SH-SY5Y (cell line): ENCODE data around the gene LTA4H.

Experiments used
- GATA2 ChIP-seq: IDR thresholded peaks from 2 replicates; pipeline ENCODE4 v1.6.1; 2011; ENCODE audit warnings: mild to moderate bottlenecking, low read depth, low read length
- GATA3 ChIP-seq: IDR thresholded peaks from 2 replicates; pipeline ENCODE4 v1.6.1; 2011; ENCODE audit warnings: low read depth, mild to moderate bottlenecking, low read length, moderate library complexity

The LTA4H gene

DNA sequence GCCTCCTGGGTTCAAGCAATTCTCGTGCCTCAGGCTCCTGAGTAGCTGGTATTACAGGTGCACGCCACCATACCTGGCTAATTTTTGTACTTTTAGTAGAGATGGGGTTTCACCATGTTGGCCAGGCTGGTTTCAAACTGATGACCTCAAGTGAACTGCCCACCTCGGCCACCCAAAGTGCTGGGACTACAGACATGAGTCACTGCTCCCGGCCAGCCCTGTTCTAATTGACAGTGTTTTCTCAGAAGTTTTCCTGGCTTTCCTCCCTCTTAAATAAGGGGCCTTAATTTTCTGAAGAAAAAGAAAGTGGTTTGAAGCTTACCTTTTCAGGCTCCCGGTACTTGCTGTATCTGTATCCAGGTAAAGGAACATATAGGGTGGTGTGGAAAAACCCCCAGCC lies 40.9 kb downstream of the LTA4H start:
- TF ChIP-seq GATA2 (no peak), GATA3 (no peak)

DNA sequence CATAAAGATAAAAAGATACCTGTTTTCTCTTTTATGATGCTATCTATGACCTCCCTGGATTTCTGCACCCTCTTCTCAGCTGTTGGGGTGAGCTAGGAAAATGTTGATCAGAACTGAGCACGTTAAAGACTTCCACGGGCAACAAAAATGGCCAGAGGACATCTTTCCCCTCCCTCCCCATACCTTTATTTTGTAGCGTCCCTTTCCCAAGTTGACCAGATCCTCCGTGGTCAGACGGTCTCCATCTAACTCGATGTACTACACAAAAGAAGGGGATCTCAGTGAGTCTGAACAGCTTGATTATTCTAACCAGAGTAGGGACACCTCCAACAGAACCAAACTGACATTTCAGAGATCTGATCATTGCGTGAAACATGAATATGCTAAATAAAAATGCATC lies 41.5 kb downstream of the LTA4H start:
- TF ChIP-seq GATA3, result no peak
- no peak for TF ChIP-seq GATA2

- TF ChIP-seq GATA2 (no peak), GATA3 (no peak)
These were observed 45.3 kb downstream of the LTA4H start for GRCh38 chr12:95990136-95990535.

DNA sequence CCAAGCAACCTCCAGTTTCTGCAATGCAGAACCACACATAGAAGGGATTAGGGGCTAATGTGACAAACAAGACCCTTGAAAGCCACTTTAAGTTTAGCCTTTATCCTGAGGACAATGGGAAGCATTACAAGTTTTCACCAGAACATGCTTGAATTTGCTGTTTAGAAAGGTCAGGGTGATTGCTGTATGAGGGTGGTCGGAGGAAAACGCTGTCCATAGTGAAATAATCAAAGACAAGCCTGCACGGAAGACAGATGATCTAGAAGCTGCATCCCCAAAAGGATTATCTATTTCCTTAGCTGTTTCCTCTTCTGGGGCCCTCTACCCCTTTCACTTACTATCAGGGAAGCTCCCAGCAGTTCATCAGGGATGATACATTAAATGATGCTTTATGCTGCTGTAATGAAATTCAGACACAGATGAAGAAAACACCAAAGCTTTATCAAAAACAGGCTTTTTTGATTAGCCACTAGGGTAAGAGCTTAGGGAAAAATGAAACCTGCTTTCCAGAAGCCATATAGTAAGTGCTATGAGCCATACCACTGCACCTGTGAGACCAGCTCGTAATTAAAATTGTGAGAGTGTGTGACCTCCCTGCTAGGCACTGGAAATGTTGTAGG lies 45.8 kb downstream of the LTA4H start:
- TF ChIP-seq GATA2 (no peak), GATA3 (no peak)

DNA sequence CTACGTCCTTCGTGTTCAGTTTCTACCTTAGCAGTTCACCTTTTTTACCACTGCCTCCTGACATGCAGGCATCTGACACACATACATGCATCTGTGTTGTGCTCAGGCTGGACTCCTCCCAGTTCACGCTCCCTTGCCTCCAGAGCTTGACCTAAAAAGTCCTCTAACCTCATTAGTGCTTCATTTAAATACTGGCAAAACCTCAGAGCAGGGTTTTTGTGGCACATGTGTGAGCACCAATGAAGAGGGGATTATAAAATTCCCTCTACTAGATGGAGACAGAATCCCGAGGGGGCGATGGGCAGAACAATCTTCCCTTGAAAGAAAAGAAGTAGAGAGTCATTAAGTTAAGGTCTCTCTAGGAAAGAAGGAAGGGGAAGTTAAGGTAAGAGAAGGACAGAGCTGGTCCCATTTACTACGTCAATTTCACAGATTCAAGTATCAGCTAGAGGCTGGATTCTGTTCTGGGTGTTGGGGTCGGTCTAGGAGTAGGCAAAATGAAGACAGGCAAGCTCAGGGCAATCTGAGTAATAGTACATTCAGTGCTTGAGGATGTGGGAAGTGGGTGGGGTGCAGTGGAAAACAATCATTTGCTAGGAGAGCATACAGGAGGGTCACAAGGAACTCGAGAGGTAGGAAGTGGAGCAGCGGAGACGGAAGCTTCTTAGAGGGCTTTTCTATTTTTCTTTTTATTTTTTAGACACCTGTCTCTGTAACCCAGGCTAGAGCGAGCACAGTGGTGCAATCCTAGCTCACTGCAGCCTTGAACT lies 46.7 kb downstream of the LTA4H start:
- TF ChIP-seq GATA3, result no peak
- TF ChIP-seq GATA2, result no peak

DNA sequence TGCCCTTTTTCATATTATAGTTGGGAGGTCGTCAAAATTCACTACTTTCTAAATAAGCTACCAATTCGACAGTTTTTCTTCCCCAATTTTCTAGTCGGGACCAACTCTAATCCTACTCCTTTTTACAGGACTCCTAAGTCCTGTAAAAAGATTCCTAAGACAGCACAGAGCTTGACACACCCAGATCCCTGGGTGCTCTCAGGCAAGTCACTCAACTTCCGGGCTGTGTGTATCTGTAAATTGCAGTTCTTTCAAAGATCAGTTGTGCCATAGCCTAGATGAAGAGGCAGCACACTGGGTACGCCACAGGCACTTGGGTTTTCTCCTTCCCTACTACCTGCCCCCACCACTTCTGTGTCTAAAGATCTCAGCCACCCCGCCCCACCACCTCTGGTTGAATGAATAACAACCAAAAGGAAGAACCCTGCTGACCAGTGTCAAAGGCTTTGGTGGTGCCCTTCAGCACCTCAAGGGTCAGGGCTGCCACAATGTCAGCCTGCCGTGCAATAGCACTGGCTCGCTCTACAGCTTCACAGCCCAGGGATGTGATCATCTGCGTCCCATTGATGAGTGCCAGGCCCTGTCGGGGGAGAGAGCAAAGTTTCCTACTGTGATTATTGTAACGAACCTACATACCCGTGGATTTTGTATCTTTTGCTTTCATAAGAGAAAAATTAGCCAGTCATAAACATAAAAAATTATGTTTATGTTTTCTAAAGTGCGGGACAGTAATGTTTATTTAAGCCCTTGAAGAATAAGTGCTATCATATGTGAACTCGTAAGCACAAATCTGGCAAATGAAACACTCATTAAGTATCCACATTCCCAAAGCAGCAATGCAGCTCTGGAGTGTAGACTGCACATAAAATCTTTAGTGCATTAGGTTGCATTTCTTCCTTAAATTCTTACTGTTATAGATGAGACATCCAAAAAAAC lies 48.5 kb downstream of the LTA4H start:
- TF ChIP-seq GATA2 (no peak), GATA3 (no peak)

DNA sequence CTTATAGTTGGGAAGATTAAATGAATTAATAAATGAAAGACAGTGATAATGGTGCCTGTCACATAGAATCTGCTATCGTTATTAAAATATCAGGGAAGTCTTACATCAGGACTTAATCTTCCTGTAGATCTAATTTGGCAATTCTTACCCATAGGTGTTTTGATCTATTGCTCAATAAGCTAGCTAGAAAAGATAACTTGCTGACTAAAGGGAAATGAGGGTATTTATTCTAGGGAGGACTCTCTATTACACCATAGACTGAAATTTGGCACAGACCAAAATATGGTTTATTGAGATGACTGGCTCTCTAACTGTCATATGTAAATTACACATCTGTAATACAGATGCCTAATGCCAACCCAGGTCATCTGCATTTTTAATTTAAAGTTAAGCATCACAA lies 50.7 kb downstream of the LTA4H start:
- TF ChIP-seq GATA3 (no peak), GATA2 (no peak)

DNA sequence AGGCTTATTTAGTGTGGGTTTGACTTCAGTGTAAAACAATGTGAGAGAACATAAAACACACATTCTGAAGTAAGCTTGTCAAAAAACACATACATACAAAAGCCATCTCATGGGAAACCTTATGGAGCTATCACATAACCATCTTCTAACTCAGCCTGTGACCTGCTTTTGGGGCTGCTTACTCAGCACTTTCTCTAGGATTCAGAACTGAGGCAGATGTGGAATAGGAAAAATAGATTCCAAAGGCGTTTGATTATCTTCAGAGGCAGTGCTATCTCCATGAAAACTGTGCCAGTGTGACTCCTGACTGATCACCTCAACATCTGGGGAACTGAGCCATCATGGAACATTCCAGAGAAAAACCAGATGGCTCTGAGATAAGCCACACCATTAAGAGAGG lies 52.8 kb downstream of the LTA4H start:
- TF ChIP-seq GATA3 (no peak), GATA2 (no peak)

DNA sequence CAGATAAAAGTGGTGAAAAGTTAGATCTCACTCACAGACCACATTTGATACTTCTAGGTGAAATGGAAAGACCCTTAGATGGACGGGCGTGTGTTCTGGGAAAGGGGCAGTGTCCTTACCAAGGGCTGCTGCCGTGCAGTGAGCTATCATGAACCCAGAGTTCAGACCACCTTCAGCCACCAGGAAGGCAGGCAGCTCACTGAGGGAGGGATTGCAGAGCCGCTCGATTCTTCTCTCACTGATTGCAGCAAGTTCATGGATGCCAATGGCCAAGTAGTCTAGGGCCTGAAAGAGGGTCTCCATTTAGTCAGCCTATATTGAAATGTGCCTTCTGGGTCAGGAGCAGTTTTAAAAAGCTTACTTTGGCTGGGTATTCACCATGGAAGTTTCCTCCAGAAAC lies 55.0 kb downstream of the LTA4H start:
- TF ChIP-seq GATA2, result no peak
- no peak for TF ChIP-seq GATA3

- TF ChIP-seq GATA2 (no peak), GATA3 (no peak)
These were observed 56.6 kb downstream of the LTA4H start for GRCh38 chr12:95978774-95979173.

DNA sequence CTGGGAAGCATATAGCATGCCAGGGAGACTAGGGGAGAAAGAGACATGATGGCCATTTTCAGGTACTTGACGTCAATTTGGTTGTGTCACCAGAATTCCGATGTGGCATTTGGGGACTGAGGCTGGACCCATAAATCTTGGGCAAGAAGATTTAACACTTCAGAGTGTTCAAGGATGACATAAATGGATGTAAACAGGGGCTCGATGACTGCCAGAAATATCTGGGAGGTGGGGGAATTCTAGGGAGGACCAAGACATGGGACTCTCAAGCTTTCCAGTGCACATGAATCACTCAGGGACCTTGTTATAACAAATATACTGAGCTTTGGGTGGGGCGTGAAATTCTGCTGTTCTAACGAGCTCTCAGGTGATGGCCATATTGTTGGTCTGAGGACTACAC lies 57.0 kb downstream of the LTA4H start:
- TF ChIP-seq GATA3 (no peak), GATA2 (no peak)

GRCh38 chr12:95977764-95978305 lies 57.6 kb downstream of the LTA4H start:
- TF ChIP-seq GATA2 (no peak), GATA3 (no peak)

GRCh38 chr12:95976416-95976832 lies 59.0 kb downstream of the LTA4H start:
- no peak for TF ChIP-seq GATA2
- no peak for TF ChIP-seq GATA3

GRCh38 chr12:95975491-95975890 lies 59.9 kb downstream of the LTA4H start:
- TF ChIP-seq GATA3 (no peak), GATA2 (no peak)
